Kidney glomerular epithelial cell (primary cell): Measurements from ENCODE around the gene PROZ.

Experiments
- DNase-seq: peaks from one replicate; lab custom pipeline; 2025; lab: John Stamatoyannopoulos, UW

Gene PROZ

DNA sequence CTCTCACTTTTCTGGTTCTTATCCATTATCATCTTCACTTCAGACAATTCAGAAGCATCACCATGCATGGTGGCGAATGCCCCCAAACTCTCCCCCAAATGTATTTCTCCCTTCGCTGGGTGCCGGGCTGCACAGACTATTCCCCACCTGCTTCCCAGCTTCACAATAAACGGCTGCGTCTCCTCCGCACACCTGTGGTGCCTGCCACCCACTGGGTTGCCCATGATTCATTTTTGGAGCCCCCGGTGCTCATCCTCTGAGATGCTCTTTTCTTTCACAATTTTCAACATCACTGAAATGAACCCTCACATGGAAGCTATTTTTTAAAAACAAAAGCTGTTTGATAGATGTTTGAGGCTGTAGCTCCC, 38.6 kb upstream of the PROZ start:
- DNase-seq: no peak

DNA sequence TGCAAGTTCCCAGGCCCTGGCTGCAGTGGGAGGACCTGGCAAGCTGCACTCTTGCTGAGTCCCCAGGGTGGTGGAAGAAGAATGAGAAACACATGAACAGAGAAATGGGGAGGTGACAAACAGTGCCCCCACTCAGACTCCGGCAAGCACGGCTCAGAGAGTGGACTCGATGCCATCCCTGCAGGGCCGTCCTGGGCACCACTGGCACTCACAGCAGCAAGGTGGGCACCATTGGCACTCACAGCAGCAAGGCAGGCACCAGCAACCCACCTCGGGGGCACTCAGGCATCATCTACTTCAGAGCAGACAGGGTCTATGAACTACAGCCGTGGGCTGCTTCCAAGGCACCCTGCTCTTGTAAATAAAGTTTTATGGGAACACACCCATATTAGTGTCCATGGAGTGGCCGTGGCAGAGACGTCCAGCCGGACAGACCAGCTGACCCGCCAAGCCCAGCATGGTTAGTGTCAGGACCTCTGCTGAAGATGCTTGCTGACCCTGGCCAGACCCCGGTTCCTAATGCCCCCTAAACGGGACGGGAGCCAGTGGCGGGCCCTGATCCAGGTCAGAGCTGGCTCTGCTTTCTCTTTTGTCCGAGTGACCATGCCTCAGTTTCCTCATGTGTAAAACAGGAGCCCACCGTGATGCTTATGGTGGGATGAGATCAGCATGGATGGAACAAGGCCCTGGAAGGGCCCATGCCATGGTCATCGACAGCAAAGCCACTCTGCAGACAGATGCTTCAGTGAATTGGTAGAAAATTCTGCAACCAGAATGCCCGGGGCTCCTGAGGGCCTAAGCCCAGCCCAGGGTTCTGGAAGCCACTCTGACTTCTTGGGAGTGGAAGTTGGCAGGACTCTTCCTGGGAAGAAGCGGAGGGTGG, 37.9 kb upstream of the PROZ start:
- DNase-seq: no peak

DNA sequence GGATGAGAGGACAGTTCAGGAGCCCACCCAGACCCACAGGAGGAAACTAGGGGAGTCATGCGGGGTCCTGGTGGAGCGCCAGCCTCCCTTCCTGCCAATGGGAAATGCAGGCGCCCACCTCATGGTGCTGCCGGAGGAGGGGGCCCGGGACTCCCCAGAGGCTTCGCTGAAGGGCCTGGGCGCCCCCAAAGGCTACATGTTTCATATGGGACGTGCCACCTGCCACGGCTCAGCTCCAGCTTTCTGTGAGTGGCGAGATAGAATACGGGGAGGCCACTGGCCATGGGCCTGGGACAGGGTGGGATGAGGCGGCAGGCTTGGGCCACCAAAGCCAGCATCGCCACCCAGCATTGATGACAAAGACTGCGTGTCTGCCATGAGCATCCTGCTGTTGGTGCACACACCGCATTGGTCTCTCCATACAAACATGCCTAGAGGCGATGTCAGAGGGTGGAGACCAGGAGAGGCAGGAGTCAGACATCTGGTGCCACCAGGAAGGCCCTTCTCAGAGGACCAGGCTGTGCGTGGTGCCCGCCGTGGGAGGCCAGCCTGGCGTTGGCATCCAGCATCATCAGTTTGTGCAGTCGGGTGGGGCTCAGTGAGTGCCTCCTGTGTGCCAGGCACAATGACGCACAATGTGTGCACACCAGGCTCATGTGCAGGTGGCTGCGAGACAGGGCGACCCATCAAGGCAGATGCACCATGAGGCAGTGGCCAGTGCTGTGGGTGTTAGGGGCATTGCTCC, 37.1 kb upstream of the PROZ start:
- DNase-seq: no peak

DNA sequence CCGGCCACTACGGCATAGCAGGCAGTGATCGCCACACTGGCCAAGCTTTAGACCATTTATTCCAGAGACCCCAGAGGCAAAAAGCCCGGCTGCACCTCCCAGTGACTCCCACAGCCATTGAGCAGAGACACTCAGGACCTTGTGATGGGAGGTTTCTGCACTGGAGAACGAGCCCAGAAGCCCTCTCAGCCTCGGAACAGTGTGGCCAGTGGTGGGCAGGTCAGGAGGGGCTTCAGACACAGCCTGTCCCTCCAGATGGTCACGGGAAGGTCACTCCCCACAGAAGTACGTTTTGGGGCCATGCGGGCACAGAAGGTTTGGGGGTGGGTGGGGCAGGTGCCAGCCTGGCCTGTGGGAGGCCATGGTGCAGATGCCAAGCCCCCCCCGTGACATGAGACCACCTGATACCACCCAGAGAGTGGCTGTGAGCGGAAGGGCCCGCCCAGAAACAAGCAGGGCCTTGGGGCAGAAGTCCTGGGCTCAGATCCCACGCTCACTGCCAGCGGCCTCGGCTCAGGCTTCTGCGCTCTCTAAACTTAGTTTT, 36.4 kb upstream of the PROZ start:
- no peak for DNase-seq

DNA sequence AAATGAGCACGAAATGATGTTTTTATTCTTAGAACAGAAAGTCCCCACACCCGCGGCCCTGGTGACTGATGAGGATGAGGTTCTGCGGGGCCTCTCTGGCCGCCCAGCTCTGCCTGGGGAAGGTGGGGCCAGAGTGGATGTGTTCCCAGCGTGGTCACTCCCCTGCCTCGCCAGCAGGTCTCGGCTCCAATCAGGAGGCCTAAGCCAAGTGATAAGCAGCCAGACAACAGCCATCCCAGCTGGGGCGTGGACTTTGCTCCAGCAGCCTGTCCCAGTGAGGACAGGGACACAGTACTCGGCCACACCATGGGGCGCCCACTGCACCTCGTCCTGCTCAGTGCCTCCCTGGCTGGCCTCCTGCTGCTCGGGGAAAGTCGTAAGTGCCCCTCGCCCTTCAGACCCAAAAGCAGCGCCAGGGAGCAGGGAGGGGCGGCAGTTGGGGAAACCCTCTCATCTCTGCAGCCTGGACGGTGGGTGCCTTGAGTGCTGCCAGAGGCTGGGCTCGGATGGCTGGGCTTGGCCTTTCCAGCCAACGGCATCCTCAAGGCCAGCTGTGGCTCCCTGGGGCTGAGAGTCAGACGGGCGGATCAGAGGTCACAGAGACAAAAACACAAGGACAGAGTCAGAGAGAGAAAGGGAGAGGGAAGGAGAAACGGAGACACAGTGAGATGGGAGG, 35.8 kb upstream of the PROZ start, which contains the start of gene F10:
Gene F10 (plus strand): TSS at position 250 of the 676 bp plus-strand sequence. CDS start 57 bp downstream, at position 307.
- DNase-seq: no peak

DNA sequence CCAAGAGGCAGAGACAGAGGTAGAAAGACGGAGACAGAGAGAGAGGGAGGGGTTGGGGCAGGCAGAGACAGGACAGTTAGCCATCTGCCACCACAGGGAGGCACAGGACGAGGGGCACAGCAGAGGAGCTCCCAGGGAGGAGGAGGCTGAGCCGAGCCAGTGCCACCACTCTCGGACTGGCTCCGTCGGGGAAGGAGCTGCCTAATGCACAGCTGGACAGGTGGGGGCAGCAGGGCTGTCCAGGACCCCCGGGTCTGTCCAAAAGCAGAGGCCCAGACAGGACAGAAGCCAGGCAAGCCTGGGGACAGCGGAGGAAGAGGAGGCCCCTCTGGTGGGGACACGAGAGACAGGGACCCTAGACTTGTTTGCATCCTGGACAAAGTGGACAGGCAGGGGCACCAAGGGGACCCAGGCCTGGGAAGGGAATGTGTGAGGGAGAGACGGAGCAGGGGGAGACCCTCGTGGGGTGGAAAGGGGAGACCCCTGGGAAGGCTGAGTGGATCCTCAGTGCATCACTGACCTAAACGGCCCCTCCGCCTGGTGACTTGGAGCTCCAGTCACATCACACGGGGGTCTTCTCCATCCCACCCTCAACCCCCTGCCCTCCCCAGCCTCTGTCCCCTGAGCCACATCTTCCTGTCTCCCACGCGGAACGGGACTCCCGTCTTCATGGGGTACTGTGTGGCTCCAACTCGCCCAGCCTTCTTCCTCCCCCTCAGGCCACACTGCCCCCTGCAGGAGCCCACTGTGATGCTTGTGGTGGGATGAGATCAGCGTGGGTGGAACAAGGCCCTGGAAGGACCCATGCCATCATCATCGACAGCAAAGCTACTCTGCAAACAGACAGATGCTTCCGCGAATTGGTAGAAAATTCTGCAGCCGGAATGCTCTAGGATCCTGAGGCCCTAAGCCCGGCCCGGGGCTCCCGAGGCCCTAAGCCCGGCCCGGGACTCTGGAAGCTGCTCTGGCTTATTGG, 34.9 kb upstream of the PROZ start:
- DNase-seq: no peak

DNA sequence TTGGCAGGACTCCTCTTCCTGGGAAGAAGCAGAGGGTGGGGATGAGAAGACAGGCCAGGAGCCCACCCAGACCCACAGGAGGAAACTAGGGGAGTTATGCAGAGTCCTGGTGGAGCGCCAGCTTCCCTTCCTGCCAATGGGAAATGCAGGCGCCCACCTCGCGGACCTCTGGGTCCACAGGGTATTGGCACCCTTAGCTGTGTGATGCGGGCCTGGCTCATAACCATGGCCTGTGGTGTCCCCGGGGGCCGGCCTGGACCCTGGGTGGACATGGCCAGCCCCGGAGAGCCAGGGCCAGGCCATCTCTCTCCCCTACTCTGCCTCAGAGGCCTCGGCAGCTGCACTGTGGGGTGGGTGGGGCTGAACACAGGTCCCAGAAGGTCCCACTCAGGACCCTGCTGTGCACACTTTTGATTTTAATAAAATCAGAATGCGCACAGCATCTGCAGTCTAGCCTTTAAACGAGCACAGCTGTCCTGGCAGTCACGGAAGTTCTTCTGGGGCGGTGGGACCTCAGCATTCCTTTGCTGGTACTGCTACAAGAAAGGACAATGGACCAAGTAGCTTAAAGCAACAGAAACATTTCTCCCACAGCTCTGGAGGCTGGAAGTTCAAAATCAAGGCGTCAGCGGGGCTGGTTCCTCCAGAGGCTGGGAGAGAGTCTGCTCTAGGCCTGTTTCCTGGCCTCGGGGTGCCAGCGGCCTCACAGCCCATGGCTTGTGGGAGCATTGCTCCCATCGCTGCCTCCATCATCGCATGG, 34.1 kb upstream of the PROZ start:
- DNase-seq: no peak

DNA sequence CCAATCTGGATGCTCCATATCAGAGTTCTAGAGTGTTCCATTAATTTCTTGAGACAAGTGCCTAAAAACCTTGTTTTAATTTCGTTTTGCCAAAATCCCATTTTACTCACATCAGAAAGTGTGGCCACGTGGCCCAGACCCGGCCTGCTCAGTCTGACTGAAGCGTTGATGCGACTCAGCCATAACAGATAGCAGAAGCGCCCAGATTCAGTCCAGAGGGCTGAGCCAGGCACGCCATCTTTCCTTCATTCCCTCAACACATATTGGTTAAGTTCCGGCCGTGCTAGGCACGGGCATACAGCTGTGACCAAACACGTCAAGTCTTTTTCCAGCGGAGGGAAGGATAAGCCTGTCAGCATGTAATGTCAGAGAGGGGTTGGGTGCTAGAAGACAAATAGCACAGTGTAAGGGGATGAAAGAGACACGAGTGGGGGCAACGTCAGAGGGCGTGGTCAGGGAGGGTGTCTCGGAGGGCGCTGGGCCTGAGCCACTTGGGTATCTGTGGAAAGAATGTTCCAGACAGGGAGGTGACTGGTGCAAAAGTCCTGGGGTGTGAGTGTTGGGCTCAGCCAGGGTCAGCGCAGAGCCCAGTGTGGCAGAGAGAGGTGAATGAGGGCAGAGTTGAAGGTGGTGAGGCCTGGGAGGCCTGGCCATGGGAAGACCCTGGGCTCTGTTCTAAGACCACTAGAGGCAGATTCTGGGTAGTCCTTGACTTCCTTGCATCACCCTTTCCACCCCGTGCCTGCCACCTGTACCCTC, 32.8 kb upstream of the PROZ start:
- no peak for DNase-seq

DNA sequence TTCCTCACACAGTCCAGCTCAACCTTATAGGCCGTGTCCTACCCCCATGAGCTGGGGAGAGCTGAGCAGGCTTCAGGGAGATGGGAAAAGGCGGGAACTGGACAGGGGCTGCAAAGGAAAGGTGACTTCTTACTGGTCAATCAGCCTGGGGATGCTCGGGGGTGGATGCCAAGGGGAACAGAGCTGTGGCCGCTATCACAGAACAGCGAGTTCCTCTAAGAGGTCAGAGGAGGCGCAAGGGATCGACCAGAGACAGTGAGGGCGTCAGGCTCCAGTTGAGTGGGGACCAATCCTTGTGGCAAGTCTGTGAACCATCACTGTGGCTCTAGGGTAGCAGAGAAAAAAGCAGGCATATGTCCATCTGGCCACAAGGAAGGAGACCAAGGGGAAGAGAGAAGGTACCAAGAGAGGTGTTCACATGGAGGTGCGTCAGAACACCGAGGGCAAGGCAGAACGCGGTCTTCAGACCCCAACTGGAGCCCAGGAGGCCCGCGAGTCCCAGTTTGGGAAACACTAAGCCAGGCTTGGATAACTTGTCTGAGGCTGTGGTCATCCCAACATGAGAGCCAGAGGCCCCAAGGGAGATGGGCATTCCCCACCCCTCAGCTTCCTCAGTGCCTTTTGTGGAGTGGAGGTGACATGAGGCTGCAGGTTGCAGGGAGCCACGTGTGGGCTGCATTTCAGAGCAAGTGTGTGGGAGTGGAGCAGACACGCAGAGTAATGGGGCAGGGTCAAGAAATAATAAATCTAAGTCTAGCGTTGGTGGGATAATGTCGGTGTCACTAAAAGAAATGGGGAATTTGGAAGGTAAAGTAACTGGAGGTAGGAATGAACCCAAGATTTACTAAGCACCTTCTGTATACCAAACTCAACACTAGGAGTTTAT, 31.9 kb upstream of the PROZ start:
- DNase-seq: no peak

DNA sequence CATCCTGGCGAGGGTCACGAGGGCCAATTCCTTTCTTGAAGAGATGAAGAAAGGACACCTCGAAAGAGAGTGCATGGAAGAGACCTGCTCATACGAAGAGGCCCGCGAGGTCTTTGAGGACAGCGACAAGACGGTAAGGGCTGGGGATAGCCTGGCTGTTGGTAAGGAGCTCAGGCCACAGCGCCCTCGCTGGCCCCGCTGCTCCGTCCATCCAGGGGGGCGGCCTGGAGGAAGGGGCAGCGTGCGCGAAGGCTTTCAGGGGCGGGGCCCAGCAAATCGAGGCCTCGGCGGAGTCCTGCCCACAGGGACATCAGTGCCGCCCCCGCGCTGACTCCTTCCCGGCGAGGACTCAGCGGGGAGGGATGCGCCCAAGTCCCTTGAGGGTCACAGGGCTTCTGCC, 29.0 kb upstream of the PROZ start:
- DNase-seq: no peak

DNA sequence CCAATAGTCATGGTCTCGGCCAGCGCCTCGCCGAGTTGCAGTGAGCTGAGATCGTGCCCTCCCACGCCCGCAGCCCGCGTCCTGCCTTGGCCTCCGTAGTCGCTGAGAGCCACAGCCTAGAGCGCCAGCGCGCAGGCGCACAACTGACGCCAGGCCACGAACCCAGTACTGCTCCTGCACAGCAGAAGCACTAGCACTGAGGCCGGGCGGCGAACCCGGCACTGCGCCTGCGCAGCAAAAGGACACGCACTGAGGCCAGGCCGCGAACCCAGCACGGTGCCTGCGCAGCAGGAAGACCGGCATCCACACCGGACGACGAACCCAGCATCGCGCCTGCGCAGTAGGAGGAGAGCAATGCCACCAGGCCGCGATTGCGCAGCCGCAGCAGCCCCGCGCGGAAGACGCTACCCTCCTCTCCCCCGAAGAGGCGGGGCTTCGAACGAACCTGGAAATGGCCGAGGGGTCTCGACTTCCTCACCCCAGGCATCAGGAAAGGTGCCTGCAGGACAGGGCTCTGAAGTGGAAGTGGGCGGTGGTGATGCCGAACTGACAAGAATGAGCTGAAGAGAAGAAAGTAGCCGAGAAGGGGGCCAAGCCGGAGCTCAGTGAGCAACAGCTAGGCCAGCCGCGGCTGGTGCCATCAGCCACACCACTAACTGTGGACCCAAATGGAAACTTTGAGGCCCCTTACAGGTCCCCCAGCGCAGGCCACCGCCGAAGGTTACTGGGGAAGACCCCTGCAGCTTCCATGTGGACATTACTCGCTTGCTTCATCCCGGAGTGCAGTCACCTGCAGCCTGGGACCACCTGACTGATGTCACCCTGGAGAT, 28.3 kb upstream of the PROZ start:
- DNase-seq: no peak

DNA sequence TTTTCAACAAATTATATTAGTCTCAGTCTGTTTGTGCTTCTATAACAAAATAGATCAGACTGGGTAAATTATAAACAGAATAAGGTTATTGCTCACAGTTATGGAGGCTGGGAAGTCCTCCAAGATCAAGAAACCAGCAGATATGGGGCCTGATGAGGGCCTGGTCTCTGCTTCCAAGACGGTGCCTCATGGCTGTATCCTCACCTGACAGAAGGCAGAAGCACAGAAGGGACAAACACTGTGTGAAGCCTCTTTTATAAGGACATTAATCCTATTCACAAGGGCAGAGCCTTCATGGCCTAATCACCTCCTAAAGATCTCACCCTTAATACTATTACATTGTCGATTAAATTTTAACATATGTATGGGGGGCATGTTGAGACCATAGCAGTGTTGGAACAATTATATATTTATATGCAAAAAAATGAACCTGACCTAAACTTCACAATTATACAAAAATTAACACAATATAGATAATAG, 23.1 kb upstream of the PROZ start:
- DNase-seq: no peak

DNA sequence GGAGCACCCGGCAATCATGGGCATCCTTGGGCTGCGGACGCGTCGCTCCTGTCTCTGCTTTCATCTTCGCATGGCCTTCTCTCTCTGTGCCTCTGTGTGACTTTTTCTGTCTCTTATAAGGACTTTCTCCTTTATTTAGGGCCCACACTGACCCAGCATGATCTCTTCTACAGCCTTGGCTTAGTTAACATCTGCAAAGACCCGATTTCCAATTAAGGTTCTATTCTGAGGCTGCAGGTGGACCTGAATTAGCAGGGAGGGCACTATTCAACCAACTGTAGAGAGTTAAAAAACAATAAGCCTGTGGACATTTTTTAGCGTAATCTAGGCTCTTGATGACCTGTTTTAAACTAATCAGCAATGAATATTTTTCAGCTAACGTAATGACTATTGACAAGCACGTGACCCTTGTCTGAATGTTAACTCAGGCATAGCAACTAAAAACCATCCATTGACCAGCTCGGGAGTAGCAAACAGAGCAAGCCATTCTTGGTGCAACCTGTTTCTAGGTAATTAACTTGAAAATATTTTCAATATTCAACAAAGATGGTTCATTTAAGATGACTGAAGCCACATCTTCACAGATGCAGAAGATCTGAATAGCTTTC, 20.7 kb upstream of the PROZ start:
- no peak for DNase-seq

DNA sequence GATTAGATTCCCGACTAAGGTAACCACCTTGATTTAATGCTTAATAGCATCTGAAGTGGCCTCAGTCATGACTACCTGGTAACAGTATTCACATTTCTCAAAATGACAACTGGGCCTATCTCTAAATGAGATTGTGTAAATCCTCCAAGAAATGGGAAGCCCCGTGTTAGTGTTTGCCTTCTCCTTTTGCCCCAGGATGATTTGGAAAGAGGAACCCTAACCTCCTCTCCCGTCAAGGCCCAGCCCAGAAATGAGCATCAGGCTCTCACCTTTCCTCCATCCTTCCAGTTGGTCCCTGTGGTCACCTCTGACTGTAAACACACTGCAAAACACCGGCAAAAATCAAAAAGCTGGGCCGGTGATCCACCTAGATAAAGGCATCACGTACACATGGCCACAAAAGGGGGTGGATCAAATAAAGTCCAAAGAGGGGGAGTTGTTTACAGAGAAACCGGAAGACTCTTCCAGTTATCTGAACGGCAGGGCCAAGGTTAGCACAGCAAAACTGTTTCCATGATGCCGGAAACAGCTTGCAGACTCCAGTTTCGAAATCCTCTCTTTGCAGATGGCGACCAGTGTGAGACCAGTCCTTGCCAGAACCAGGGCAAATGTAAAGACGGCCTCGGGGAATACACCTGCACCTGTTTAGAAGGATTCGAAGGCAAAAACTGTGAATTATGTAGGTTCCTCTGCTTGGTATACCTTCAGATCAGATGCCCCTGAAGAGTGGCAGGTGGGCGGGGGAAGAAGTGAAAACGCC, 19.5 kb upstream of the PROZ start:
- no peak for DNase-seq

DNA sequence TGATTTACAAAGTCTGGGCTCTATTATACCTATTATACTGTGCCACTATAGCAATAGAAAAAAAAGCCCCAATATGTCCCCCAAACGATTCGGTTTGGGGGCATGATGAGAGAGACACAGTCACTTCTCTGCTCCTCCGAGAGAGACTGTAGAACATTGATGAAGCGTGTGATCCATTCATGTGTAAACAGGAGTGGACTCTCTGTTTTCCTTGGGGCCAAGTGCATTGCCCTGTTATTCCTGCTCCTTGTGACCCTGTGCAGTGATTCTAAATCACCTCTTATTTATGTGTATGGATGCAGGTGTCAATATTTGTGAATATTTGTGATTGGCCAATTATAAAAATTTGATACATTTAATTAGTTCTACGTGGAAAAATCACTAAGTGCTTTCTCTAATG, 18.9 kb upstream of the PROZ start:
- no peak for DNase-seq
